Rectal smooth muscle tissue (tissue), 1 donor: ENCODE data around the gene PRRT2.
"Not testable (repeated sequence)": the region's sequence is repeated elsewhere in the genome, so short reads cannot be mapped to it uniquely, and the experiment has no call there.

Experiments used
- H3K27ac ChIP-seq: one replicate; pipeline ENCODE4 v1.7.0; 2013; ENCODE audit warnings: low read depth, low read length, inconsistent platforms
- H3K27me3 ChIP-seq: one replicate; pipeline ENCODE4 v1.7.0; 2013; ENCODE audit warnings: low read length; ENCODE audit not compliant: control insufficient read depth, insufficient read depth
- H3K36me3 ChIP-seq: one replicate; pipeline ENCODE4 v1.7.0; 2013; ENCODE audit warnings: low read length; ENCODE audit not compliant: control insufficient read depth, insufficient read depth
- H3K4me1 ChIP-seq: one replicate; pipeline ENCODE4 v1.7.0; 2013; ENCODE audit warnings: low read length; ENCODE audit not compliant: control insufficient read depth, insufficient read depth
- H3K4me3 ChIP-seq: one replicate; pipeline ENCODE4 v1.7.0; 2013; ENCODE audit warnings: low read length
- H3K9ac ChIP-seq: one replicate; pipeline ENCODE4 v1.7.0; 2013; ENCODE audit warnings: low read length

The PRRT2 gene

DNA sequence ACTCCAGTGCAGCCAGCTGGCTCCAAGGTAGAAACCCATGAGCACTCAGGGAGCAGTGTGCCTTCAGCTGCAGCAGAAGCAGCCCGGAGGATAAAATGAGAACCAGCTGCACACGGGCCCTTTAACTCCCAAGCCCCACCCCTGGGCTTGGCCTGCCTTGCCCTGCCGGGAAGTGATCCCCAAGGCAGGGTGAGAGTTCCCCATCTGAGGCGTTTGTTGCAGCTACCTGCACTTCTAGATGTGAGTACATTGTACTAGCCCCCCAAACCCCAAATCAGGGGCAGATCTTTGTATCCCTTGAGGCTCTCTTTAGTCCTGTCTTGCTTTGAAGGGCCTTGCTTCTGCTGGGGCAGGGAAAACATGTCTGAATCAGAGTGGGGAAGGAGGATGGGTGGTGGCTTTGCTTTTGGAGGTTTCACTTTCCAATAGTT is 8.3 kb downstream of the PRRT2 start, which contains the start of gene MVP:
Gene MVP, plus strand, starts transcription at position 192 of the 431 bp plus-strand sequence. CDS start 10,088 bp downstream, outside the sequence.
- H3K27ac ChIP-seq, result peak within 1 kb of the TSS; percentile 80
- no peaks in the 10 kb centered on the region for H3K27me3 ChIP-seq
- peaks cover 3% of the 10 kb centered on the region for H3K36me3 ChIP-seq
- peak within 1 kb of the TSS; percentile 36 for H3K9ac ChIP-seq
- H3K4me1 ChIP-seq, result peaks cover 30% of the 10 kb centered on the region
- peak within 1 kb of the TSS; percentile 66 for H3K4me3 ChIP-seq

DNA sequence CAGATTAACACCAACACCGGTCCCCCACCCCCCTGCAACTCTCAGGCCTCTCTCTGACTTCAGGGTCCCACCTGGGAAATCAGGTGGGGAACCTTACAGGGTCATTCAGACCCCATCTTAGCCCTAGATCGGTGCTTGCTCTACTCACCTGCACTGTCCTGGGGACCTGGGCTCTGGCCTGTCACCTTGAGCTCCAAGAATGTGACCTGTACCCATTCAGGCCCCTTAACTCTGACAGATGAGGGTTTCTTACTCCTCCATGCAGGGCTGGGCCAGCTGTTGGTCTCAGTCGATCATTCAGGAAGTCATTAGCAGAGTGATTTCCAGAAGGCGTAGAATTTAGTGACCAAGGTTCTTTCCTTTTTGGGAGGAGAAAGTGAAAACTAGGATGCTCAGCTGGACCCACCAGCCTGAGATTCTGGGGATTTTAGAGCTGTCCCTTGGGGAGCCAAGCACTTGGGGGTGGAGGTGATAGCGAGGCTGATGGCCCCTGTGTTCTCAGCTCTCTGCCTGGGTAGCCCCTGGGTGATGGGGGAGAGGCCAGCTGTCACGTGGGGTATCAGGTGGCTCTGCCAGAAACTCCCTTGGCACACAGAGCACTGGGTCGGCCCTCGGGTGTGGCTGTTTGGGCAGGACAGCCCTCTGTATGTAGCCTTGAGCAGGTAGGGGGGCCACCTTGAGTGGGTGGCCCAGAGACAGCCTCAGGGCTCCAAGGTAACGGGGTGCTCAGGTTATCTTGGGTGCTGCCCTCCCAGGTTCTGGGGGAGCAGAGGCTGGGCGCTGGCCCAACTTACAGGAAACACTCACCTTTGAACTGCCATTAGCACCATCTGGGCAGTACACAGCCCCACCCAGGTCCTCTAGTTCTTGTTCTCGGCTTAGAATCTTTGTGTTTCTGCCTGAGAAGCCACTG is 9.0 kb downstream of the PRRT2 start:
- Histone ChIP-seq H3K36me3 (peaks cover 3% of the 10 kb centered on the region), H3K4me1 (peaks cover 31% of the 10 kb centered on the region), H3K27me3 (no peaks in the 10 kb centered on the region), H3K9ac (peak overlapping the region; percentile 36), H3K4me3 (peak overlapping the region; percentile 66), H3K27ac (peak overlapping the region; percentile 80)

DNA sequence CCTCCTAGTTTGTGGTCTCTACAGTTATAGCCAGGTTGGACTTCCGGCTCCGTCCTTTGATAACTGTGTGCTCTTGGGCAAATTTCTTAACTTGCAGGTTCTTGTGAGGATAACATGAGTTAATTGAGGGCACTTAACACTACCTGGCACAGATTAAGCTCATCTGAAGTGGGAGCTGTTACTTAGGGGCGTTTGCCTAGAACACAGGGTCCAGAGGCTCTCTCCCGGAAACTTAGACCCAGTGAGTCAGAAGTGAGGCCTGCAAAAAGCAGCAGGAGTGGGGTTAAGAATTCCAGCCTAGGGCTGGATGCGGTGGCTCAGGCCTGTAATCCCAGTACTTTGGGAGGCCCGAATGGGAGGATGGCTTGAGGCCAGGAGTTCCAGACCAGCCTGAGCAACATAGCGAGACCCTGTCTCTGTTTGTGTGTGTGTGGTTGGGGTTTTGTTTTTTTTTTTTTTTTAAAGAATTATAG is 9.7 kb downstream of the PRRT2 start:
- peaks cover 34% of the 10 kb centered on the region for H3K4me1 ChIP-seq
- peak overlapping the region; percentile 80 for H3K27ac ChIP-seq
- peak overlapping the region; percentile 66 for H3K4me3 ChIP-seq
- H3K9ac ChIP-seq, result peak overlapping the region; percentile 36
- H3K27me3 ChIP-seq, result no peaks in the 10 kb centered on the region
- peaks cover 3% of the 10 kb centered on the region for H3K36me3 ChIP-seq

DNA sequence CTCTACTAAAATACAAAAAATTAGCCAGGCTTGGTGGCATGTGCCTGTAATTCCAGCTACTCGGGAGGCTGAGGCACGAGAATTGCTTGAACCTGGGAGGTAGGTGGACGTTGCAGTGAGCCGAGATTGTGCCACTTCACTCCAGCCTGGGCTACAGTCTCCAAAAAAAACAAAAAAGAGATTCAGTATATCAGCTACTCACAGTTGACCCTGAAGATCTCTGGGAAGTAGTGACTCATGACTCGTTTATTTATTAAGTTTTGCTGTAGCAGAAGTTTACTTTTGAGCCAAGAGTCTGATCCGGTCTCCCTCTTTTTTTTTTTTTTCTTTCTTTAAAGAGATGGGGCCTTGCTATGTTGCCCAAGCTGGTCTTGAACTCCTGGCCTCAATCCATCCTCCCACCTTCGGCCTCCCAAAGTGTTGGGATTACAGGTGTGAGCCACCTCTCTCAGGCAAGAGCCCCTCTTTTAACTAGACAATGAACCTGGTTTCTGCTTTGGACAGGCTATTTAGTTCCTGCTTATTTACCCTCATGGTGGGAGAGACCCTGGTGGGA is 12.7 kb downstream of the PRRT2 start:
- H3K27ac ChIP-seq, result peak overlapping the region; percentile 62
- H3K27me3 ChIP-seq, result no peaks in the 10 kb centered on the region
- no peaks in the 10 kb centered on the region for H3K36me3 ChIP-seq
- H3K4me3 ChIP-seq, result peak overlapping the region; percentile 6
- peaks cover 33% of the 10 kb centered on the region for H3K4me1 ChIP-seq
- no peak overlapping the region for H3K9ac ChIP-seq

DNA sequence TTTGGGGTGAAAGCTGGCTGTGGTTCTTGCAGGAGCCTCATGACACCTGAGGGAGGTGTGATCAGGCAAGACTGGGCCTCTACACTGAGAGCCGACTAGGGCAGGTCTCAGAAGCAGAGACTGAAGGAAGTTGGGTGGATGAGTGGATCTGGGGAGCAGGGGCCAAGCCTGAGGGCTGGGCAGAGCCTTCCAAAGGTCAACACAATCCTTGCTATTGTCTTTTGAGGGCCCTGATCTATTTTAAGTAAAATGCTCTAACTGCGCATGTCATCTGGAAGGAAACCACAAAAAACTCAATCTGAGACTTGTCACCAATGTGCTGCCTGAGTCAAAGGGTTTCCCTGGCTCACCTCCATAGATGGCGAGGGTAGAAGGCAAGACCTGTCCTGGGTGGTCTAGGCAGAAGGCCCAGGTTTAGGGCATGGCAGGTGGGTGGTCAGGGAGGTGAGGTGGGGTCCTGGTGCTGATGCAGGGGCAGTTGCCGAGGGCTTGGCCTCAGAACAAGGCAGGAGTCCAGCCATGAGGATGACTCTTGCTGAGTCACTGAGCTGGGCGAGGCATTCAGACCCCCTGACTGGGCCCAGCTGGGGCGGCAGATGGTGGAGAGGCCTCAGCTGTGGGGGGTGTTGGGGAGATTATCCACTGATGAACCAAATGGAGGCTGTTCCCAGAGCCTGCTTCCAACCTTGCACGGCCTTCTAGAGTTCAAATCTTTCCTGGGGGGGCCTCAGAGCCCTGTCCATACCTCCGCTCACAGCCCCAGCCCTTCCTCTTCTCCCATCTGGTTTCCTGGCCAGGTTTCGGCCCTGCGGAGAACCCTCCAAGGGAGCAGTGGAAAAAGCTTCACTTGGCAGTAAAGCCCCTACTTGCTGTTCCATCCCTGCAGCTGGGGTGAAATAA is 13.4 kb downstream of the PRRT2 start:
- Histone ChIP-seq H3K36me3 (no peaks in the 10 kb centered on the region), H3K9ac (no peak overlapping the region), H3K27me3 (no peaks in the 10 kb centered on the region), H3K27ac (peak overlapping the region; percentile 62), H3K4me1 (peaks cover 28% of the 10 kb centered on the region), H3K4me3 (peak overlapping the region; percentile 34)

DNA sequence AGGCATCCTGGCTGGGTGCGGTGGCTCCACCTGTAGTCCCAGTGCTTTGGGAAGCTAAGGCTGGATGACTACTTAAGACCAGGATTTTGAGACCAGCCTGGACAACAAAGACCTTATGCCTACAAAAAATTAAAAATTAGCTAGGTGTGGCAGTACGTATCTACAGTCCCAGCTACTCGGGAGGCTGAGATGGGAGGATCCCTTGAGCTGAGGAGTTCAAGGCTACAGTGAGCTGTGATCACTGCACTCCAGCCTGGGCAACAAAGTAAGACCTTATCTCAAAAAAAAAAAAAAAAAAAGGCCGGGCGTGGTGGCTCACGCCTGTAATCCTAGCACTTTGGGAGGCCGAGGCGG is 14.3 kb downstream of the PRRT2 start:
- Histone ChIP-seq H3K4me1 (peaks cover 20% of the 10 kb centered on the region), H3K4me3 (no peak overlapping the region), H3K36me3 (peaks cover 5% of the 10 kb centered on the region), H3K27me3 (no peaks in the 10 kb centered on the region), H3K9ac (no peak overlapping the region), H3K27ac (peak overlapping the region; percentile 30)

DNA sequence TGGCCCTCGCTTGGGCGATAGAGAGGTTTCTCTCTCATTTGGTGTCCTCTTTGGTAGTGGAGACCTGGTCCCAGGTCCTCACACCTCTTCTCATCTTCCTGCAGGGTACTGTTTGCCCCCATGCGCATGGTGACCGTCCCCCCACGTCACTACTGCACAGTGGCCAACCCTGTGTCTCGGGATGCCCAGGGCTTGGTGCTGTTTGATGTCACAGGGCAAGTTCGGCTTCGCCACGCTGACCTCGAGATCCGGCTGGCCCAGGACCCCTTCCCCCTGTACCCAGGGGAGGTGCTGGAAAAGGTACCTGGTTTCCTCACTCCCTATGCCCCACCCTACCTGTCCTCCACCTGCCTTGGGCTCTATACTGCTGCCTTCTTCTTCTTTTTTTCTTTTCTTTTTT is 18.8 kb downstream of the PRRT2 start:
- no peaks in the 10 kb centered on the region for H3K27me3 ChIP-seq
- H3K4me3 ChIP-seq, result no peak overlapping the region
- peaks cover 32% of the 10 kb centered on the region for H3K36me3 ChIP-seq
- no peak overlapping the region for H3K9ac ChIP-seq
- peaks cover 3% of the 10 kb centered on the region for H3K4me1 ChIP-seq
- H3K27ac ChIP-seq, result no peak overlapping the region

DNA sequence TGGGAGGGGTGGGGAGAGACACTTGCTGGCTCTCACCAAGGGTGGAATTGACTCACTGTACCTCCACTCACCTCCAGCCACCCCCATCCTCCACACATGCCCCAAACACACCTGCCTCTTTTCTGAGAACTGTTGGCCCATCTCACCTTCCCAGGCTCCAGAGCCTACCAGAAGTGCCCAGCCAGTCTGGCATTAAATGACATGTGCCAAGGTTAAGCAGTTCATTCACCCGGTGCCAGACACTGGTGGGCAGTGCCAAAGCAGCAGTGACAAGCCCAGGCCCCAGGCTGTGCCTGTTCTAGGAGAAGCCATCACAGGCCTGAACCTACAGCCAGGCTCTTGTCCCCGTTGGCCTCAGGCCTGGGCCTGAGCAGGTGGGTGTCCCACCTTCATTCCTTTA is 19.5 kb downstream of the PRRT2 start:
- no peak overlapping the region for H3K4me3 ChIP-seq
- H3K4me1 ChIP-seq, result no peaks in the 10 kb centered on the region
- H3K36me3 ChIP-seq, result peaks cover 33% of the 10 kb centered on the region
- H3K9ac ChIP-seq, result no peak overlapping the region
- no peaks in the 10 kb centered on the region for H3K27me3 ChIP-seq
- H3K27ac ChIP-seq, result no peak overlapping the region

DNA sequence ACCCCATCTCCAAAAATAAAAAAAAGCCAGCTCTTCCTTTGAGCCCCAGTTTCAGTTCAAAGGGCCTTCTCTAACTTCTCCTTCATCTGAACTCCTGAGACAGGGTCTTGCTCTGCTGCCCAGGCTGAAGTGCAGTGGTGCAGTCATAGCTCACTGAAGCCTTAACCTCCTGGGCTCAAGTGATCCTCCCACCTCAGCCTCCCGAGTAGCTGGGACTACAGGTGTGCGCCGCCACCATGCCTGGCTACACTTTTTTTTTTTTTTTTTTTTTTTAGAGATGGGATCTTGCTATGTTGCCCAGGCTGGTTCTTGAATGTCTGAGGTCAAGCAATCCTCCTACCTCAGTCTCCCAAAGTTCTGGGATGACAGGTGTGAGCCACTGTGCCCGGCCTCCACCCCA is 21.2 kb downstream of the PRRT2 start:
- not testable (repeated sequence) for H3K9ac ChIP-seq, H3K27me3 ChIP-seq, H3K4me3 ChIP-seq, H3K27ac ChIP-seq, H3K4me1 ChIP-seq
- H3K36me3 ChIP-seq, result peaks cover 47% of the 10 kb centered on the region

DNA sequence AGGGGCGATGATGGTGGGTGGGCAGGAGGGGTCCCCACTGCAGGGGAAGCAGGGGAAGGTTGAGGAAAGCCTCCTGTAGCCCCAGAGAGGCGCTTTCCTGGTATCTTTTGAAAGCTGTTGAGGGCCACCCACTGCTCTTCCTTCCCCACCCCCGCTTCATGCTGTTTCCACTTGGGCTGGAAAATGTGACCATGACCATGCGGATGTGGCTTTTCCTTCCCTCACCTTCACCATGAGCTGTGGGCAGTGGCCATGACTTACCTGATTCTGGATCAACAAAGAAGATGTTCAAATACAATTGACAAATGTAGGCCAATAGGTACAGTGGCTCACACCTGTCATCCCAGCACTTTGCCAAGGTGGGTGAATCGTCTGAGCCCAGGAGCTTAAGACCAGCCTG is 22.1 kb downstream of the PRRT2 start:
- Histone ChIP-seq H3K27ac (no peak overlapping the region), H3K4me3 (no peak overlapping the region), H3K36me3 (peaks cover 51% of the 10 kb centered on the region), H3K9ac (no peak overlapping the region), H3K4me1 (no peaks in the 10 kb centered on the region), H3K27me3 (no peaks in the 10 kb centered on the region)

DNA sequence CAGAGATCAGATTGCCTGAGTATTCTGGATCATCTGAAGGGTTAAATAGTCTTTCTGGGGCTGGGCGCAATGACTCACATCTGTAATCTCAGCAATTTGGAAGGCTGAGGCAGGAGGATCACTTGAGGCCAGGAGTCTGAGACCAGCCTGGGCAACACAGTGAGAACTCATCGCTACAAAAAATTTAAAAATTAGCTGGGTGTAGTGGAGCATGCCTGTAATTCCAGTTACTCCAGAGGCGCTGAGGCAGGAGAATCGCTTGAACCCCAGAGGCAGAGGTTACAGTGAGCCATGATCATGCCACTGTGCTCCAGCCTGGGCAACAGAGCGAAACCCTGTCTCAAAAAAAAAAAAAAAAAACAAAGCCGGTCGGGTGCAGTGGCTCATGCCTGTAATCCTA is 23.9 kb downstream of the PRRT2 start:
- no peak overlapping the region for H3K4me3 ChIP-seq
- no peak overlapping the region for H3K27ac ChIP-seq
- H3K4me1 ChIP-seq, result no peaks in the 10 kb centered on the region
- no peak overlapping the region for H3K9ac ChIP-seq
- H3K36me3 ChIP-seq, result peaks cover 59% of the 10 kb centered on the region
- H3K27me3 ChIP-seq, result no peaks in the 10 kb centered on the region

DNA sequence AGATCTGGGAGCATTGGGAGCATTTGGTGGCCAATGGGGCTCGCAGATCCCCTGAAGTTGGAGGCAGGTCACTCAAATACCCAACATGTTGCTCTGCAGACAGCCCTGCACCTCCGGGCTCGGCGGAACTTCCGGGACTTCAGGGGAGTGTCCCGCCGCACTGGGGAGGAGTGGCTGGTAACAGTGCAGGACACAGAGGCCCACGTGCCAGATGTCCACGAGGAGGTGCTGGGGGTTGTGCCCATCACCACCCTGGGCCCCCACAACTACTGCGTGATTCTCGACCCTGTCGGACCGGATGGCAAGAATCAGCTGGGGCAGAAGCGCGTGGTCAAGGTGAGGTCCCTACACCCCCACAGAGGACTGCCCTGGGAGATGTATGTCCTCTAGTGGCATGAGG is 24.6 kb downstream of the PRRT2 start:
- peaks cover 55% of the 10 kb centered on the region for H3K36me3 ChIP-seq
- H3K27me3 ChIP-seq, result no peaks in the 10 kb centered on the region
- no peak overlapping the region for H3K27ac ChIP-seq
- no peak overlapping the region for H3K9ac ChIP-seq
- H3K4me1 ChIP-seq, result no peaks in the 10 kb centered on the region
- H3K4me3 ChIP-seq, result no peak overlapping the region
